ENCODE measurements around the gene MALSU1.

GRCh38 chr7:23349484-23350157, 50.5 kb downstream of the MALSU1 start:
- no peak for TF ChIP-seq CTCF (IDR thresholded peaks at IDR 0.05; ENCODE audit: insufficient read depth, low read depth, low read length)
- no peak for TF ChIP-seq EZH2 (IDR thresholded peaks at IDR 0.05; ENCODE audit: insufficient read depth, low read length)
